Endothelial cell of umbilical vein (primary cell): Measurements from ENCODE around the gene IER5. TPM values are rescaled to one million over a fixed set of nuclear protein-coding genes. Genes with fewer than 3 reads are reported as not detected.

ENCODE experiments used
- BruUV-seq: library from RNA; stranded (reverse); fragments of 400-500 nt; replicated peaks from 2 replicates; lab custom pipeline; 2021; lab: Mats Ljungman, UMichigan
- CTCF ChIA-PET: fragments of 300-600, 350-600 bp; sonication (Branson Sonifier 250); formaldehyde crosslinking; loops from one replicate; lab custom pipeline; 2021; ENCODE audit warnings: antibody characterized with exemption, inconsistent platforms; lab: Charles Lee
- POLR2A ChIA-PET: fragments of 300-600, 350-600 bp; sonication (Branson Sonifier 250); formaldehyde crosslinking; loops from one replicate; lab custom pipeline; 2021; ENCODE audit warnings: antibody characterized with exemption, inconsistent platforms; lab: Charles Lee
- DNase-seq: peaks from one replicate; pipeline ENCODE4 v3.0.0-alpha.2; 2011; ENCODE audit warnings: low read depth, low spot score
- FAIRE-seq: peaks from 2 replicates; lab custom pipeline; 2011; peaks lifted over from hg19 to GRCh38; lab: Jason Lieb, UNC
- H2AFZ ChIP-seq: 2 replicates; pipeline ENCODE4 v1.6.0; 2012; ENCODE audit warnings: low read depth, low read length, control low read depth, inconsistent platforms
- H3K27ac ChIP-seq: 2 replicates; pipeline ENCODE4 v1.5.1; 2011; ENCODE audit warnings: low read depth, mild to moderate bottlenecking, control low read depth, low read length, moderate library complexity; ENCODE audit not compliant: insufficient read depth
- H3K27me3 ChIP-seq, 2 experiments: 2 replicates each; pipeline versions ENCODE4 v1.6.0 to v1.6.1; 2011; ENCODE audit warnings: low read length in 2 of 2, mixed read lengths in 1 of 2; ENCODE audit not compliant: control insufficient read depth in 2 of 2, insufficient read depth in 2 of 2
- H3K36me3 ChIP-seq, 2 experiments: 2 replicates in 1 of 2; 3 replicates in 1 of 2; pipeline ENCODE4 v1.5.1; 2011; ENCODE audit warnings: low read length in 2 of 2, mild to moderate bottlenecking in 1 of 2, moderate library complexity in 1 of 2; ENCODE audit not compliant: control insufficient read depth in 2 of 2, insufficient read depth in 2 of 2; ENCODE audit errors: extremely low read depth in 1 of 2
- H3K4me1 ChIP-seq: 3 replicates; pipeline ENCODE4 v1.5.1; 2011; ENCODE audit warnings: mild to moderate bottlenecking, low read length; ENCODE audit not compliant: control insufficient read depth, insufficient read depth; ENCODE audit errors: extremely low read depth
- H3K4me2 ChIP-seq: 2 replicates; pipeline ENCODE4 v1.6.1; 2011; ENCODE audit warnings: low read length, control low read depth, mixed read lengths; ENCODE audit not compliant: insufficient read depth
- H3K4me3 ChIP-seq, 3 experiments: fragments of 200-600 bp in 1 of 3; sonication (generic), shearing (Covaris generic) in 1 of 3; replicated peaks in 1 of 3; 2 replicates each; pipeline ENCODE4 v1.5.1; 2011 to 2016; ENCODE audit warnings: control low read depth in 3 of 3, low read length in 3 of 3, mild to moderate bottlenecking in 2 of 3, inconsistent platforms in 1 of 3, low read depth in 1 of 3, moderate library complexity in 1 of 3; ENCODE audit not compliant: insufficient read depth in 1 of 3
- H3K79me2 ChIP-seq: 2 replicates; pipeline ENCODE4 v1.6.0; 2012; ENCODE audit warnings: low read length, inconsistent platforms; ENCODE audit not compliant: control insufficient read depth, insufficient read depth
- H3K9ac ChIP-seq: replicated peaks from 2 replicates; pipeline ENCODE3; 2011; ENCODE audit warnings: low read length, control low read depth; ENCODE audit not compliant: insufficient read depth; ENCODE audit errors: extremely low read depth
- H3K9me1 ChIP-seq: replicated peaks from 3 replicates; pipeline ENCODE4 v1.6.0; 2011; ENCODE audit warnings: mild to moderate bottlenecking, low read length; ENCODE audit not compliant: control insufficient read depth, insufficient read depth; ENCODE audit errors: extremely low read depth
- H3K9me3 ChIP-seq: replicated peaks from 2 replicates; pipeline ENCODE4 v1.5.1; 2012; ENCODE audit warnings: low read length, inconsistent platforms; ENCODE audit not compliant: control insufficient read depth, insufficient read depth
- H4K20me1 ChIP-seq: replicated peaks from 2 replicates; pipeline ENCODE3; 2011; ENCODE audit warnings: mild to moderate bottlenecking, low read length; ENCODE audit not compliant: control insufficient read depth, insufficient read depth; ENCODE audit errors: extremely low read depth
- EZH2 ChIP-seq: IDR thresholded peaks from 2 replicates; pipeline ENCODE4 v1.6.1; 2012; ENCODE audit warnings: borderline replicate concordance, low read depth, mild to moderate bottlenecking, moderate library complexity, low read length, inconsistent platforms; ENCODE audit not compliant: severe bottlenecking
- FOS ChIP-seq: IDR thresholded peaks from 2 replicates; pipeline ENCODE4 v1.6.1; 2011; ENCODE audit warnings: mild to moderate bottlenecking, low read length, moderate library complexity, borderline replicate concordance; ENCODE audit not compliant: insufficient read depth
- GATA2 ChIP-seq: IDR thresholded peaks from 2 replicates; pipeline ENCODE4 v1.7.0; 2011; ENCODE audit warnings: low read depth, mild to moderate bottlenecking, moderate library complexity, mixed read lengths, low read length; ENCODE audit not compliant: insufficient read length, insufficient read depth
- JUN ChIP-seq: IDR thresholded peaks from 2 replicates; pipeline ENCODE4 v1.6.1; 2011; ENCODE audit warnings: borderline replicate concordance, low read depth; ENCODE audit not compliant: insufficient read length, insufficient read depth
- MAX ChIP-seq: IDR thresholded peaks from 2 replicates; pipeline ENCODE4 v1.6.1; 2011; ENCODE audit not compliant: insufficient read depth, insufficient read length
- MYC ChIP-seq: IDR thresholded peaks from one replicate; pipeline ENCODE4 v1.6.1; 2011; ENCODE audit warnings: mild to moderate bottlenecking, low read depth, low read length
- POLR2A ChIP-seq: IDR thresholded peaks from 2 replicates; pipeline ENCODE4 v1.6.1; 2012; ENCODE audit warnings: low read depth, mild to moderate bottlenecking, control low read depth, low read length
- POLR2AphosphoS5 ChIP-seq: IDR thresholded peaks from 2 replicates; pipeline ENCODE4 v1.6.1; 2012; ENCODE audit warnings: low read depth, mild to moderate bottlenecking, control low read depth, low read length, moderate library complexity; ENCODE audit not compliant: insufficient read depth
- dilution Hi-C: fragments of 300-500 bp; cut with MboI; formaldehyde crosslinking; loops from one replicate; pipeline ENCODE4 v1.15.0; 2019; ENCODE audit warnings: low sequenced_read_pairs; ENCODE audit not compliant: extremely low pct_ligation_motif_present
- intact Hi-C: fragments of 100-400 bp; cut with micrococcal nuclease; formaldehyde crosslinking; loops from one replicate; pipeline ENCODE4 v1.10.0; 2022
- polyA plus RNA-seq, 4 experiments: library from polyadenylated mRNA; depleted of rRNA in 3 of 4; stranded (reverse) in 3 of 4; unstranded in 1 of 4; fragments of >200 nt; gene quantifications; 2 replicates each; pipeline versions ENCODE4 v1.2.1 to v1.2.3, GENCODE V29; 2011 to 2012; ENCODE audit warnings: missing spikeins in 1 of 4
- total RNA-seq: library from RNA; stranded (reverse); gene quantifications from 2 replicates; pipeline ENCODE4 v1.2.3, GENCODE V29; 2021

IER5 gene
- total and polyA plus RNA-seq, 2 donors (not counting 3 experiments of a cell fraction or from before 2014, with no cell fraction given), result 6.6 to 14.4 TPM

GRCh38 chr1:181120924-181121323 lies 32.4 kb downstream of the IER5 start:
- dilution Hi-C loops, result no loop called here

GRCh38 chr1:181121498-181121897 lies 33.0 kb downstream of the IER5 start:
- Histone ChIP-seq H3K27me3 (no peaks in the 10 kb centered on the region), H2AFZ (no peak overlapping the region), H3K9me3 (no peaks in the 10 kb centered on the region), H3K4me1 (no peaks in the 10 kb centered on the region), H3K4me3 (no peak overlapping the region), H3K79me2 (no peaks in the 10 kb centered on the region), H3K9me1 (no peaks in the 10 kb centered on the region), H3K27ac (no peak overlapping the region), H3K9ac (no peak overlapping the region), H4K20me1 (no peaks in the 10 kb centered on the region), H3K4me2 (no peak overlapping the region), H3K36me3 (no peaks in the 10 kb centered on the region)
- dilution Hi-C loops, result no loop called here
- no peak for TF ChIP-seq MYC
- TF ChIP-seq EZH2, result no peak
- no peak for TF ChIP-seq FOS
- no peak for TF ChIP-seq JUN
- no peak for TF ChIP-seq MAX
- no peak for TF ChIP-seq POLR2AphosphoS5
- no peak for TF ChIP-seq POLR2A
- no peak for TF ChIP-seq GATA2
- intact Hi-C loops, result no loop called here
- no peak for FAIRE-seq
- ChIA-PET CTCF (no interaction called here), POLR2A (no interaction called here)
- DNase-seq, result no peak
- no TSS peak for BruUV-seq

More at GRCh38 chr1:181120924-181121323, 32.4 kb downstream of the IER5 start:
- FAIRE-seq (no peak), DNase-seq (no peak)
- Histone ChIP-seq H3K4me3 (no peak overlapping the region), H3K4me1 (no peaks in the 10 kb centered on the region), H3K9ac (no peak overlapping the region), H3K4me2 (no peak overlapping the region), H3K36me3 (no peaks in the 10 kb centered on the region), H3K27ac (no peak overlapping the region), H3K27me3 (no peaks in the 10 kb centered on the region), H3K9me3 (no peaks in the 10 kb centered on the region), H3K9me1 (no peaks in the 10 kb centered on the region), H4K20me1 (no peaks in the 10 kb centered on the region), H2AFZ (no peak overlapping the region), H3K79me2 (no peaks in the 10 kb centered on the region)
- intact Hi-C loops, result no loop called here
- POLR2A ChIA-PET, result no interaction called here
- TF ChIP-seq MYC (no peak), EZH2 (no peak), JUN (no peak), FOS (no peak), POLR2A (no peak), GATA2 (no peak)
- CTCF ChIA-PET, result no interaction called here
- BruUV-seq, result no TSS peak
